Measurements from ENCODE around the gene C20orf202. TPM values are rescaled to one million over a fixed set of nuclear protein-coding genes. Genes with fewer than 3 reads are reported as not detected.

The C20orf202 gene
- total RNA-seq, 1 donor = 0.09 TPM

DNA sequence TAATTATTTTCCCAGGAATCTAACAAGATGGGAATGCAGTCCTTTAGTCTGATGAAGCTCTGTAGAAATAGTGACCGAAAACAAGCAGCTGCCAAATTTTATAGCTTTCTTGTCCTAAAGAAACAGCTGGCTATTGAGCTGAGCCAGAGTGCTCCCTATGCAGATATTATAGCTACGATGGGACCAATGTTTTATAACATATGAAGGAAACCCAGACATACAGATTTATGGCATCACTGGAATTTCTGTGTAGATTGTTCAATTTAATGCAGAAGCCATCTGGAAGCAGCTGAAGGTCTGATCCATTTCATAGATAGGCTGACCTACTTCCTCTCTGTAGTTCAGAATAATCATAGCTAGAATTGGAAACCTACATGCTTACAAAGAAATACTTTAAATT is 51.0 kb downstream of the C20orf202 start:
- no peak overlapping the region for H3K4me3 ChIP-seq (ENCODE audit: low read depth, low read length)
- no peak for DNase-seq (ENCODE audit: low read depth)
- TF ChIP-seq, protein P1, sequence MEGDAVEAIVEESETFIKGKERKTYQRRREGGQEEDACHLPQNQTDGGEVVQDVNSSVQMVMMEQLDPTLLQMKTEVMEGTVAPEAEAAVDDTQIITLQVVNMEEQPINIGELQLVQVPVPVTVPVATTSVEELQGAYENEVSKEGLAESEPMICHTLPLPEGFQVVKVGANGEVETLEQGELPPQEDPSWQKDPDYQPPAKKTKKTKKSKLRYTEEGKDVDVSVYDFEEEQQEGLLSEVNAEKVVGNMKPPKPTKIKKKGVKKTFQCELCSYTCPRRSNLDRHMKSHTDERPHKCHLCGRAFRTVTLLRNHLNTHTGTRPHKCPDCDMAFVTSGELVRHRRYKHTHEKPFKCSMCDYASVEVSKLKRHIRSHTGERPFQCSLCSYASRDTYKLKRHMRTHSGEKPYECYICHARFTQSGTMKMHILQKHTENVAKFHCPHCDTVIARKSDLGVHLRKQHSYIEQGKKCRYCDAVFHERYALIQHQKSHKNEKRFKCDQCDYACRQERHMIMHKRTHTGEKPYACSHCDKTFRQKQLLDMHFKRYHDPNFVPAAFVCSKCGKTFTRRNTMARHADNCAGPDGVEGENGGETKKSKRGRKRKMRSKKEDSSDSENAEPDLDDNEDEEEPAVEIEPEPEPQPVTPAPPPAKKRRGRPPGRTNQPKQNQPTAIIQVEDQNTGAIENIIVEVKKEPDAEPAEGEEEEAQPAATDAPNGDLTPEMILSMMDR (IDR thresholded peaks at IDR 0.05; ENCODE audit: insufficient read depth, low read length) = no peak

DNA sequence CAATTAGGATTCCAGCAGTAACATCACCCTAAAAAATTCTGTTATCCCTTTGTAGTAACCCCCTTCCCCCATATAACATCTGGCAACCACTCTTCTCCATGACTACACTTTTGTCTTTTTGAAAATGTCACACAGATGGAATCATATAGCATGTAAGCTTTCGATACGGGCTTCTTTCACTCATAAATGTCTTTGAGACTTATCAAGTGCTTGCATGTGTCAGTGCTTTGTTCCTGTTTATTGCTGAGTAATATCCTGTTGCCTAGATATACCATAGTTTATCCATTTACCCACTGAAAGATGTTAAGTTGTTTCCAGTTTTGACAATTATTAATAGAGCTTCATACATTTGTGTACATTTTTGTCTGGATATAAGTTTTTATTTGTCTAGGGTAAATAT is 52.4 kb downstream of the C20orf202 start:
- no peak overlapping the region for H3K4me3 ChIP-seq (ENCODE audit: low read depth, low read length)
- no peak for DNase-seq (ENCODE audit: low read depth)
- TF ChIP-seq, protein P1 (IDR thresholded peaks at IDR 0.05; ENCODE audit: insufficient read depth, low read length) = no peak

Other genes starting within 250 kb of the C20orf202 start
- not detected in 2 replicates for gene RSPO4, start 201.1 kb upstream of the C20orf202 start, total RNA-seq (ENCODE audit: low replicate concordance)
- gene PSMF1, start 84.9 kb upstream of the C20orf202 start, total RNA-seq (ENCODE audit: low replicate concordance) = 62.1 and 142 TPM in 2 replicates
- gene TMEM74B, start 18.5 kb upstream of the C20orf202 start, total RNA-seq (ENCODE audit: low replicate concordance) = not detected in 2 replicates
- not detected in 2 replicates for gene RAD21L1, start 22.6 kb downstream of the C20orf202 start, total RNA-seq (ENCODE audit: low replicate concordance)
- gene SNPH, start 62.8 kb downstream of the C20orf202 start, total RNA-seq (ENCODE audit: low replicate concordance) = 5.6 and 7.7 TPM in 2 replicates
- gene SDCBP2, start 125.7 kb downstream of the C20orf202 start, total RNA-seq (ENCODE audit: low replicate concordance) = 1.4 and 2.3 TPM in 2 replicates
- 39.3 and 200 TPM in 2 replicates for gene FKBP1A, start 189.6 kb downstream of the C20orf202 start, total RNA-seq (ENCODE audit: low replicate concordance)

Measured in fibroblast of the aortic adventitia (primary cell).